K562 (cell line): Measurements from ENCODE around the gene CRYAA. TPM values are rescaled to one million over a fixed set of nuclear protein-coding genes. Genes with fewer than 3 reads are reported as not detected.

Source experiments
- ATAC-seq: fragments of 200-7000 bp; cut with Tn5 transposase; 3 replicates; pipeline ENCODE4 v1.9.1; 2020; ENCODE audit warnings: moderate library complexity
- BruUV-seq: library from RNA; stranded (reverse); fragments of 400-500 nt; replicated peaks from 2 replicates; lab custom pipeline; 2021; lab: Mats Ljungman, UMichigan
- CTCF ChIA-PET: fragments of 300-600 bp; formaldehyde crosslinking; extraction: SDS; loops from one replicate; lab custom pipeline; 2021; ENCODE audit warnings: low intra/inter-chr PET ratio; lab: Yijun Ruan, JAX
- POLR2A ChIA-PET: fragments of 300-600, 350-650 bp; sonication (Branson Sonifier 250); formaldehyde crosslinking; extraction: SDS; loops from one replicate; lab custom pipeline; 2021; ENCODE audit warnings: antibody characterized with exemption, inconsistent platforms; lab: Yijun Ruan, JAX
- DNase-seq, 4 experiments: peaks; one replicate each; pipeline versions ENCODE4 v3.0.0 to v3.0.0-alpha.2; 2011 to 2018; ENCODE audit warnings: low spot score in 3 of 4, mixed read lengths in 3 of 4; ENCODE audit errors: extremely low read depth in 1 of 4
- FAIRE-seq: peaks from 2 replicates; lab custom pipeline; 2011; peaks lifted over from hg19 to GRCh38; lab: Jason Lieb, UNC
- H2AFZ ChIP-seq: 2 replicates; pipeline ENCODE4 v1.6.0; 2011; ENCODE audit warnings: low read depth, low read length, control low read depth, inconsistent platforms
- H3K27ac ChIP-seq: fragments of 200-600 bp; 3 replicates; pipeline ENCODE4 v1.8.0; 2011; ENCODE audit warnings: low read depth, mild to moderate bottlenecking, control low read depth, inconsistent platforms, low read length, moderate library complexity, mixed read lengths; ENCODE audit errors: extremely low read depth
- H3K27me3 ChIP-seq, 2 experiments: fragments of 300-600 bp in 1 of 2; 2 replicates in 1 of 2; 3 replicates in 1 of 2; pipeline versions ENCODE4 v1.6.0 to v1.8.0; 2011; ENCODE audit warnings: inconsistent platforms in 2 of 2, low read length in 2 of 2, mild to moderate bottlenecking in 1 of 2, mixed read lengths in 1 of 2, moderate library complexity in 1 of 2; ENCODE audit not compliant: control insufficient read depth in 2 of 2, insufficient read depth in 2 of 2
- H3K36me3 ChIP-seq: fragments of 300-600 bp; 3 replicates; pipeline ENCODE4 v1.8.0; 2011; ENCODE audit warnings: mild to moderate bottlenecking, low read length, inconsistent platforms; ENCODE audit not compliant: control insufficient read depth, insufficient read depth
- H3K4me1 ChIP-seq, 2 experiments: fragments of 200-600 bp in 1 of 2; replicated peaks in 1 of 2; 2 replicates in 1 of 2; 3 replicates in 1 of 2; pipeline versions ENCODE4 v1.5.1 to v1.8.0; 2011; ENCODE audit warnings: inconsistent platforms in 2 of 2, low read length in 2 of 2, mild to moderate bottlenecking in 1 of 2, mixed read lengths in 1 of 2, moderate library complexity in 1 of 2; ENCODE audit not compliant: control insufficient read depth in 2 of 2, insufficient read depth in 2 of 2
- H3K4me2 ChIP-seq: 2 replicates; pipeline ENCODE4 v1.6.1; 2011; ENCODE audit warnings: low read length, control low read depth, inconsistent platforms, mixed read lengths; ENCODE audit not compliant: insufficient read depth
- H3K4me3 ChIP-seq: fragments of 200-600 bp; sonication (generic), shearing (Covaris generic); 2 replicates; pipeline ENCODE4 v1.5.1; 2016; ENCODE audit warnings: control low read depth, inconsistent platforms
- H3K79me2 ChIP-seq: fragments of 200-600 bp; 3 replicates; pipeline ENCODE4 v1.8.0; 2011; ENCODE audit warnings: low read length, inconsistent platforms; ENCODE audit not compliant: control insufficient read depth, insufficient read depth
- H3K9ac ChIP-seq, 2 experiments: 2 replicates each; pipeline versions ENCODE4 v1.6.0 to v1.6.1; 2011; ENCODE audit warnings: low read depth in 2 of 2, low read length in 2 of 2, control low read depth in 1 of 2, inconsistent platforms in 1 of 2, mild to moderate bottlenecking in 1 of 2, mixed read lengths in 1 of 2; ENCODE audit not compliant: insufficient read depth in 1 of 2
- H3K9me1 ChIP-seq: one replicate; pipeline ENCODE4 v1.6.0; 2011; ENCODE audit warnings: inconsistent platforms, mild to moderate bottlenecking, low read length, moderate library complexity; ENCODE audit not compliant: control insufficient read depth, insufficient read depth
- H3K9me3 ChIP-seq: replicated peaks from 2 replicates; pipeline ENCODE4 v1.5.1; 2011; ENCODE audit warnings: low read depth, low read length, inconsistent platforms; ENCODE audit not compliant: control insufficient read depth, insufficient read depth
- H4K20me1 ChIP-seq: replicated peaks from 2 replicates; pipeline ENCODE4 v1.6.1; 2011; ENCODE audit warnings: low read length, inconsistent platforms, mixed read lengths; ENCODE audit not compliant: control insufficient read depth, insufficient read depth
- ARNT ChIP-seq, 2 experiments: fragments of 450-650 bp; IDR thresholded peaks; 2 replicates each; pipeline ENCODE4 v1.6.1; 2016; ENCODE audit warnings: mild to moderate bottlenecking in 1 of 2
- ATF3 ChIP-seq, 2 experiments: fragments of 450-650 bp in 1 of 2; sonication (generic) in 1 of 2; formaldehyde crosslinking in 1 of 2; IDR thresholded peaks in 1 of 2; conservative IDR thresholded peaks in 1 of 2; 2 replicates each; pipeline versions ENCODE4 v1.6.1 to v1.8.1; 2016 to 2023; ENCODE audit warnings: mild to moderate bottlenecking in 2 of 2, moderate library complexity in 2 of 2, inconsistent platforms in 1 of 2, missing genetic modification reagents in 1 of 2
- FOXA3 ChIP-seq, 2 experiments: fragments of 450-650 bp in 1 of 2; sonication (generic) in 1 of 2; formaldehyde crosslinking; IDR thresholded peaks in 1 of 2; conservative IDR thresholded peaks in 1 of 2; 2 replicates each; pipeline versions ENCODE4 v1.4.0 to v1.8.0; 2020 to 2022; ENCODE audit warnings: mild to moderate bottlenecking in 2 of 2, missing genetic modification reagents in 1 of 2
- HDAC2 ChIP-seq: fragments of 450-650 bp; IDR thresholded peaks from 2 replicates; pipeline ENCODE4 v1.6.1; 2016; ENCODE audit warnings: mild to moderate bottlenecking
- MEF2A ChIP-seq: IDR thresholded peaks from 2 replicates; pipeline ENCODE4 v1.6.1; 2011; ENCODE audit warnings: low read depth, mild to moderate bottlenecking, low read length, moderate library complexity; ENCODE audit not compliant: control insufficient read depth
- MEIS2 ChIP-seq: fragments of 450-650 bp; IDR thresholded peaks from 2 replicates; pipeline ENCODE4 v1.6.1; 2014; ENCODE audit warnings: mild to moderate bottlenecking; ENCODE audit not compliant: partially characterized antibody
- PTRF ChIP-seq: fragments of 450-650 bp; IDR thresholded peaks from 2 replicates; pipeline ENCODE4 v1.6.1; 2016; ENCODE audit warnings: mild to moderate bottlenecking, missing genetic modification characterization, missing compliant biosample characterization
- PTTG1 ChIP-seq: fragments of 450-650 bp; IDR thresholded peaks from 2 replicates; pipeline ENCODE4 v1.6.1; 2016; ENCODE audit warnings: low read depth, mild to moderate bottlenecking, missing genetic modification characterization, missing compliant biosample characterization
- RCOR1 ChIP-seq, 2 experiments: IDR thresholded peaks; 2 replicates each; pipeline ENCODE4 v1.6.1; 2012; ENCODE audit warnings: low read depth in 2 of 2, low read length in 2 of 2, borderline replicate concordance in 1 of 2, improper control_type of control experiment in 1 of 2
- ZNF280A ChIP-seq: fragments of 450-650 bp; IDR thresholded peaks from 2 replicates; pipeline ENCODE4 v1.6.1; 2018; ENCODE audit warnings: mild to moderate bottlenecking, low read depth; ENCODE audit not compliant: partially characterized antibody
- ZNF57 ChIP-seq: fragments of 450-650 bp; formaldehyde crosslinking; IDR thresholded peaks from 2 replicates; pipeline ENCODE4 v1.4.0; 2020; ENCODE audit warnings: mild to moderate bottlenecking, moderate library complexity
- WGBS: fragments of 100-300 bp; shearing (Covaris generic); methylation state at CpG from one replicate; pipeline ENCODE4 v1.1.6; 2016; ENCODE audit warnings: low coverage, mixed read lengths; ENCODE audit not compliant: insufficient coverage; ENCODE audit errors: missing lambda C conversion rate; 5-methylcytosine and 5-hydroxymethylcytosine counted together
- in situ Hi-C: fragments of 300-500 bp; cut with MboI; formaldehyde crosslinking; loops from 4 replicates; pipeline ENCODE4 v1.15.0; 2018; ENCODE audit warnings: inconsistent platforms, mixed read lengths
- intact Hi-C: fragments of 100-400 bp; cut with micrococcal nuclease; formaldehyde crosslinking; loops from 2 replicates; pipeline ENCODE4 v1.14.2; 2022
- polyA plus RNA-seq, 8 experiments: library from polyadenylated mRNA; depleted of rRNA in 4 of 8; stranded (reverse) in 5 of 8; unstranded in 3 of 8; fragments of >200 nt; fragmentation: Nextera tagmentation in 2 of 8; fragmentation: Illumina TruSeq in 1 of 8; extraction: Ambion mirVana in 2 of 8; extraction: Trizol in 1 of 8; gene quantifications; 2 replicates each; pipeline versions ENCODE4 v1.2.1 to v1.2.3, GENCODE V29; 2011 to 2014; ENCODE audit warnings: inconsistent platforms in 1 of 8, missing spikeins in 1 of 8
- total RNA-seq, 7 experiments: library from RNA; depleted of rRNA in 6 of 7; stranded (reverse); fragments of >200 nt in 6 of 7; fragmentation: Illumina TruSeq in 2 of 7; extraction: Trizol in 2 of 7; gene quantifications; 2 replicates each; pipeline versions ENCODE4 v1.2.1 to v1.2.3, GENCODE V29; 2011 to 2021; ENCODE audit warnings: low replicate concordance in 1 of 7
- TF ChIP-seq, protein P1 (sequence below), 2 experiments: fragments of 150-350 bp in 1 of 2; IDR thresholded peaks; 2 replicates each; pipeline ENCODE4 v1.6.1; 2012 to 2016; ENCODE audit warnings: low read depth in 2 of 2, low read length in 2 of 2, mild to moderate bottlenecking in 1 of 2, moderate library complexity in 1 of 2
- TF ChIP-seq, protein P2 (sequence below): fragments of 450-650 bp; formaldehyde crosslinking; IDR thresholded peaks from 2 replicates; pipeline ENCODE4 v1.4.0; 2022; ENCODE audit warnings: mild to moderate bottlenecking, moderate library complexity

Gene CRYAA
- total and polyA plus RNA-seq, 9 of the 15 experiments (the other 6 are each of a cell fraction or from before 2014, with no cell fraction given) = not detected

DNA sequence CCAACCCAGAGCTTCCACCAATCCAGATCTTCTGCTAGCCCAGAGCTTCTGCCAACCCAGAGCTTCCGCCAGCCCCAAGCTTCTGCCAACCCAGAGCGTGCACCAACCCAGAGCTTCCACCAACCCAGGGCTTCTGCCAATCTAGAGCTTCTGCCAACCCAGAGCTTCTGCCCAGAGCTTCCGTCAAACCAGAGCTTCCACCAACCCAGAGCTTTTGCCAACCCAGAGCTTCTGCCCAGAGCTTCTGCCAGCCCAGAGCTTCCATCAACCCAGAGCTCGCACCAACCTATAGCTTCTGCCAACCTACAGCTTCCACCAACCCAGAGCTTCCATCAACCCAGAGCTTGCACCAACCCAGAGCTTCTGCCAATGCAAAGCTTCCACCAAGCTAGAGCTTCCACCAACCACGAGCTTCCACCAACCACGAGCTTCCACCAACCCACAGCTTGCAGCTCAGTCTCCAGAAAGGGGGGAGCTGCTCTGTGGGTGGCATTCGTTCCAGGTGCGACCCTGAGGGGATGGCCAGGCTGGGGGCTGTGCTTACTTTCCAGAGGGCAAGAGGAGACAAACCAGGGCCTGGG is 23.8 kb downstream of the CRYAA start:
- no peak overlapping the region for H3K27ac ChIP-seq
- ATAC-seq (no peak), FAIRE-seq (no peak)
- no peak overlapping the region for H3K4me3 ChIP-seq
- intact Hi-C loops = no loop called here
- WGBS = 2% methylated on average over 8 of the region's 8 CpGs
- H3K9ac ChIP-seq = no peak overlapping the region
- no peaks in the 10 kb centered on the region for H3K36me3 ChIP-seq
- no TSS peak for BruUV-seq
- no peaks in the 10 kb centered on the region for H3K79me2 ChIP-seq
- H3K9me3 ChIP-seq = no peaks in the 10 kb centered on the region; the same call in 1 of the 2 replicates
- TF ChIP-seq FOXA3 (CRISPR knock-in tag; conservative IDR thresholded peaks at IDR 0.05 in 1 of 2, IDR thresholded peaks at IDR 0.05 in 1 of 2) (no peak), ZNF57 (CRISPR knock-in tag) (no peak), PTTG1 (no peak), ARNT (IDR thresholded peaks at IDR 0.05) (no peak), MEF2A (no peak), ZNF280A (no peak), ATF3 (IDR thresholded peaks at IDR 0.05) (no peak), ATF3 (CRISPR knock-in tag; conservative IDR thresholded peaks at IDR 0.05) (no peak), RCOR1 (IDR thresholded peaks at IDR 0.05; ENCODE audit: borderline replicate concordance in 1 of 2, low read depth in 2 of 2, low read length in 2 of 2) (no peak), PTRF (tag) (no peak), MEIS2 (no peak), HDAC2 (no peak)
- TF ChIP-seq, protein P1, sequence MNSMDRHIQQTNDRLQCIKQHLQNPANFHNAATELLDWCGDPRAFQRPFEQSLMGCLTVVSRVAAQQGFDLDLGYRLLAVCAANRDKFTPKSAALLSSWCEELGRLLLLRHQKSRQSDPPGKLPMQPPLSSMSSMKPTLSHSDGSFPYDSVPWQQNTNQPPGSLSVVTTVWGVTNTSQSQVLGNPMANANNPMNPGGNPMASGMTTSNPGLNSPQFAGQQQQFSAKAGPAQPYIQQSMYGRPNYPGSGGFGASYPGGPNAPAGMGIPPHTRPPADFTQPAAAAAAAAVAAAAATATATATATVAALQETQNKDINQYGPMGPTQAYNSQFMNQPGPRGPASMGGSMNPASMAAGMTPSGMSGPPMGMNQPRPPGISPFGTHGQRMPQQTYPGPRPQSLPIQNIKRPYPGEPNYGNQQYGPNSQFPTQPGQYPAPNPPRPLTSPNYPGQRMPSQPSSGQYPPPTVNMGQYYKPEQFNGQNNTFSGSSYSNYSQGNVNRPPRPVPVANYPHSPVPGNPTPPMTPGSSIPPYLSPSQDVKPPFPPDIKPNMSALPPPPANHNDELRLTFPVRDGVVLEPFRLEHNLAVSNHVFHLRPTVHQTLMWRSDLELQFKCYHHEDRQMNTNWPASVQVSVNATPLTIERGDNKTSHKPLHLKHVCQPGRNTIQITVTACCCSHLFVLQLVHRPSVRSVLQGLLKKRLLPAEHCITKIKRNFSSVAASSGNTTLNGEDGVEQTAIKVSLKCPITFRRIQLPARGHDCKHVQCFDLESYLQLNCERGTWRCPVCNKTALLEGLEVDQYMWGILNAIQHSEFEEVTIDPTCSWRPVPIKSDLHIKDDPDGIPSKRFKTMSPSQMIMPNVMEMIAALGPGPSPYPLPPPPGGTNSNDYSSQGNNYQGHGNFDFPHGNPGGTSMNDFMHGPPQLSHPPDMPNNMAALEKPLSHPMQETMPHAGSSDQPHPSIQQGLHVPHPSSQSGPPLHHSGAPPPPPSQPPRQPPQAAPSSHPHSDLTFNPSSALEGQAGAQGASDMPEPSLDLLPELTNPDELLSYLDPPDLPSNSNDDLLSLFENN (IDR thresholded peaks at IDR 0.05; ENCODE audit: low read depth in 2 of 2, low read length in 2 of 2) = no peak
- TF ChIP-seq, protein P2, sequence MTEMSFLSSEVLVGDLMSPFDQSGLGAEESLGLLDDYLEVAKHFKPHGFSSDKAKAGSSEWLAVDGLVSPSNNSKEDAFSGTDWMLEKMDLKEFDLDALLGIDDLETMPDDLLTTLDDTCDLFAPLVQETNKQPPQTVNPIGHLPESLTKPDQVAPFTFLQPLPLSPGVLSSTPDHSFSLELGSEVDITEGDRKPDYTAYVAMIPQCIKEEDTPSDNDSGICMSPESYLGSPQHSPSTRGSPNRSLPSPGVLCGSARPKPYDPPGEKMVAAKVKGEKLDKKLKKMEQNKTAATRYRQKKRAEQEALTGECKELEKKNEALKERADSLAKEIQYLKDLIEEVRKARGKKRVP (CRISPR knock-in tag) = no peak
- TF ChIP-seq, all 486 proteins: peak for 0
- peaks cover 27 to 76% of the 10 kb centered on the region in 2 experiments for H3K27me3 ChIP-seq
- no peak overlapping the region for H2AFZ ChIP-seq
- ChIA-PET POLR2A (interaction anchor here (0.6 kb wide), 2 partner anchors 109 to 176 kb away, joined by 3 to 4 read pairs; no protein-coding TSS in a partner anchor), CTCF (no interaction called here)
- in situ Hi-C loops = no loop called here
- no peak overlapping the region for H3K4me2 ChIP-seq
- DNase-seq = no peak
- peaks cover 0 to 11% of the 10 kb centered on the region in 2 experiments; a peak in 1 of 5 replicates for H3K4me1 ChIP-seq
- no peaks in the 10 kb centered on the region for H3K9me1 ChIP-seq
- no peaks in the 10 kb centered on the region for H4K20me1 ChIP-seq
